Testis (tissue), 3 donors: ENCODE data around the gene ASB4. TPM values are rescaled to one million over a fixed set of nuclear protein-coding genes. Genes with fewer than 3 reads are reported as not detected.

Experiments
- DNase-seq: peaks from one replicate; pipeline ENCODE4 v3.0.0-alpha.2; 2019
- H3K27ac ChIP-seq, 2 donors: fragments of 200-600 bp; sonication (generic); one replicate each; pipeline ENCODE4 v1.5.1; 2019
- H3K27me3 ChIP-seq: fragments of 200-600 bp; sonication (generic); one replicate; pipeline ENCODE4 v1.5.1; 2019
- H3K36me3 ChIP-seq: fragments of 200-600 bp; sonication (generic); one replicate; pipeline ENCODE4 v1.5.1; 2017; ENCODE audit warnings: low read depth; ENCODE audit errors: missing control alignments
- H3K4me1 ChIP-seq: fragments of 200-600 bp; sonication (generic); one replicate; pipeline ENCODE4 v1.5.1; 2019
- H3K4me3 ChIP-seq, 2 donors: fragments of 200-600 bp; sonication (generic); one replicate each; pipeline ENCODE4 v1.5.1; 2017 to 2019
- H3K9me3 ChIP-seq: fragments of 200-600 bp; sonication (generic); one replicate; pipeline ENCODE4 v1.5.1; 2017
- CTCF ChIP-seq, 3 experiments: fragments of 450-650 bp in 2 of 3; fragments of 200-600 bp in 1 of 3; sonication (generic) in 1 of 3; IDR thresholded peaks; one replicate each; pipeline ENCODE4 v1.5.1; 2016 to 2019; ENCODE audit warnings: antibody characterized with exemption in 3 of 3, mild to moderate bottlenecking in 2 of 3, moderate library complexity in 1 of 3
- POLR2A ChIP-seq: fragments of 450-650 bp; IDR thresholded peaks from one replicate; pipeline ENCODE4 v1.6.1; 2017; ENCODE audit warnings: antibody characterized with exemption, mild to moderate bottlenecking, moderate library complexity
- WGBS, 2 donors: methylation state at CpG; one replicate each; pipeline ENCODE4 v1.1.5; 2018; 5-methylcytosine and 5-hydroxymethylcytosine counted together
- intact Hi-C: fragments of 100-400 bp; cut with DNase I; formaldehyde crosslinking; loops from one replicate; pipeline ENCODE4 v1.15.1; 2023; ENCODE audit warnings: low total_unique reads
- polyA plus RNA-seq: library from polyadenylated mRNA; stranded (reverse); fragments of 350-450 nt; fragmentation: Illumina TruSeq; extraction: RNeasy Lipid Tissue Mini Kit (QIAGEN cat#74804); gene quantifications from one replicate; pipeline ENCODE4 v1.2.3, GENCODE V29; 2014; ENCODE audit warnings: low read depth, low replicate concordance; ENCODE audit not compliant: insufficient read depth
- total RNA-seq, 2 donors: library from RNA; depleted of rRNA; stranded (reverse); fragments of >200 nt; gene quantifications; one replicate each; pipeline ENCODE4 v1.2.3, GENCODE V29; 2016

ASB4 gene
- total and polyA plus RNA-seq, 3 donors from 2014 or later, result 0.12 to 1.9 (median 1.0) TPM

GRCh38 chr7:95467912-95468607 lies 17.7 kb upstream of the ASB4 start:
- no peaks in the 10 kb centered on the region for H3K36me3 ChIP-seq
- intact Hi-C loops, result no loop called here
- 92 to 97% methylated on average over 1 of the region's 1 CpG for WGBS, 2 donors
- H3K27ac ChIP-seq, result no peak overlapping the region
- no peaks in the 10 kb centered on the region for H3K9me3 ChIP-seq
- TF ChIP-seq CTCF (IDR thresholded peaks at IDR 0.05) (no peak), POLR2A (no peak)
- no peaks in the 10 kb centered on the region for H3K27me3 ChIP-seq
- H3K4me3 ChIP-seq, result no peak overlapping the region
- H3K4me1 ChIP-seq, result no peaks in the 10 kb centered on the region
- DNase-seq, result no peak

- H3K36me3 ChIP-seq, result no peaks in the 10 kb centered on the region
- no peak overlapping the region for H3K27ac ChIP-seq
- intact Hi-C loops, result no loop called here
- DNase-seq, result no peak
- TF ChIP-seq CTCF (IDR thresholded peaks at IDR 0.05) (no peak), POLR2A (no peak)
- no peaks in the 10 kb centered on the region for H3K9me3 ChIP-seq
- H3K4me1 ChIP-seq, result no peaks in the 10 kb centered on the region
- H3K4me3 ChIP-seq, result no peak overlapping the region
- WGBS, 2 donors, result 95 to 98% methylated on average over 1 of the region's 1 CpG
- no peaks in the 10 kb centered on the region for H3K27me3 ChIP-seq
Measured at GRCh38 chr7:95469187-95469586, 16.6 kb upstream of the ASB4 start.

- H3K9me3 ChIP-seq, result no peaks in the 10 kb centered on the region
- no peaks in the 10 kb centered on the region for H3K4me1 ChIP-seq
- TF ChIP-seq CTCF (IDR thresholded peaks at IDR 0.05) (no peak), POLR2A (no peak)
- intact Hi-C loops, result no loop called here
- WGBS, 2 donors, result 72 to 85% methylated on average over 4 of the region's 4 CpGs
- H3K27ac ChIP-seq, result no peak overlapping the region
- DNase-seq, result no peak
- no peaks in the 10 kb centered on the region for H3K36me3 ChIP-seq
- no peaks in the 10 kb centered on the region for H3K27me3 ChIP-seq
- no peak overlapping the region for H3K4me3 ChIP-seq
Measured at GRCh38 chr7:95469848-95470247, 15.9 kb upstream of the ASB4 start.

- H3K27ac ChIP-seq, result no peak overlapping the region
- H3K4me1 ChIP-seq, result no peaks in the 10 kb centered on the region
- no peaks in the 10 kb centered on the region for H3K9me3 ChIP-seq
- no peaks in the 10 kb centered on the region for H3K27me3 ChIP-seq
- 28 to 60% methylated on average over 3 of the region's 3 CpGs for WGBS, 2 donors
- H3K4me3 ChIP-seq, result no peak overlapping the region
- TF ChIP-seq CTCF (IDR thresholded peaks at IDR 0.05) (no peak), POLR2A (no peak)
- intact Hi-C loops, result no loop called here
- no peaks in the 10 kb centered on the region for H3K36me3 ChIP-seq
- no peak for DNase-seq
Measured at GRCh38 chr7:95470452-95470851, 15.3 kb upstream of the ASB4 start.

- WGBS, 2 donors, result 84 to 90% methylated on average over 3 of the region's 3 CpGs
- H3K9me3 ChIP-seq, result no peaks in the 10 kb centered on the region
- no peak for DNase-seq
- no peak overlapping the region for H3K27ac ChIP-seq
- no peak overlapping the region for H3K4me3 ChIP-seq
- H3K4me1 ChIP-seq, result no peaks in the 10 kb centered on the region
- intact Hi-C loops, result no loop called here
- TF ChIP-seq POLR2A (no peak), CTCF (IDR thresholded peaks at IDR 0.05) (no peak)
- no peaks in the 10 kb centered on the region for H3K36me3 ChIP-seq
- H3K27me3 ChIP-seq, result no peaks in the 10 kb centered on the region
Measured at GRCh38 chr7:95471071-95471470, 14.7 kb upstream of the ASB4 start.
